HL-60/S4 treated with retinoic acid at 250 ng/mL for 4 days and 3 days (cell line): Measurements from ENCODE around the gene RALGAPA2.

Experiments used
- in situ Hi-C: fragments of 300-500 bp; cut with MboI; formaldehyde crosslinking; loops from 2 replicates; pipeline ENCODE4 v1.7.0; 2022; ENCODE audit warnings: low sequenced_read_pairs

Gene RALGAPA2

DNA sequence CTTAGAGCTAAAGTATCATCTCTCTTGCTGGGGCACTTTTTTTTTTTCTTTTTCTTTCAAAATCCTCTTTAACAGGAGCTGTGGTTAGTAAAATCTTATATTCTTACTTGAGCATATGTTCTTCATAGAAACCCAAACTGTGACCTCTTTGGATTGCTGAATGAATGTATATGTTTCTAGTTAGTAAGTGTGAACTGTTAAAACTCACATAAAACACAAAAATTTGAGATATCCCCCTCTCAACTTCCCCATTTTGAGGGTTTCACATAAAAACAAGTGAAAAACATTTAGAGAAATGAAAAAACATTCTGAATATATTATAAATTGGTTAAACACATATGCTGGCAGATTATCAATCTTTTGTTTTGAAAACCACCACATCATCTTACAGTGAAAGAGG is 266.4 kb downstream of the RALGAPA2 start:
- in situ Hi-C loops: no loop called here

DNA sequence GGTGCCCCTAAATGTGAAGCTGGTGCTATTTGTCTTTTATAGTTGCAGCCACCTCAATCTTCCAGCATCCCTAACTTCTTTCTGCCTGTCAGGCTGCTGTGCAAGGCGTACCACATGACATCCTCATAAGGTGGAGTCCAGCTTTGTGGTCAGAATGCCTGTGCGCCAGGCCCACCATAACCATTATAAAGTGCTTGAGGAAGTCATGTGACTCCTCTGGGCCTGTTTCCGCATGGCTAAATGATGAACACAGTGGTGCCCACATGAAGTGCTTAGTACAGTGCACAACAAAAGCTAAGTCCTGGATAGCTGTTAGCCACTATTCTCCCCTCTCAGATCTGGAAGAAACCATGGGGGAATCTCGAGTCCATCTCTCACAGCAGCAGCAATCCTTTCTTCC is 268.9 kb downstream of the RALGAPA2 start:
- in situ Hi-C loops: no loop called here

DNA sequence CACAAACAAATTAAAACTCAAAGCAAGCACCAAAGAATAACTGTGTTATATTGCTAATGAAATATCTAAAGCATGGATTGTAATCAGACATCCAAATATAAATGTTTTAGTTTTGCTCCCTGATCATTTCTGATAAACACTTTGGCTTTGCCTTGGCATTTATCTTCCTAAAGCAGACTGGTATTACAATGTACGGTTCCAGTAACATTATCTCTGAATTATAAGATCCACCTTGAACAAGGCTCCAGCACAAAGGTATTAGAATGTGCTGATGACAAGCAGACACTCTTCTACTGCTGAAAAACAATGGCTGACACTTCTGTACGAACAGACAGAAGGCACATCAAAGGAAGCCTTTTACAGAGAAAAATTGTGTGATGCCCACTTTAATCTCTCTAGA is 270.0 kb downstream of the RALGAPA2 start:
- in situ Hi-C loops: no loop called here

DNA sequence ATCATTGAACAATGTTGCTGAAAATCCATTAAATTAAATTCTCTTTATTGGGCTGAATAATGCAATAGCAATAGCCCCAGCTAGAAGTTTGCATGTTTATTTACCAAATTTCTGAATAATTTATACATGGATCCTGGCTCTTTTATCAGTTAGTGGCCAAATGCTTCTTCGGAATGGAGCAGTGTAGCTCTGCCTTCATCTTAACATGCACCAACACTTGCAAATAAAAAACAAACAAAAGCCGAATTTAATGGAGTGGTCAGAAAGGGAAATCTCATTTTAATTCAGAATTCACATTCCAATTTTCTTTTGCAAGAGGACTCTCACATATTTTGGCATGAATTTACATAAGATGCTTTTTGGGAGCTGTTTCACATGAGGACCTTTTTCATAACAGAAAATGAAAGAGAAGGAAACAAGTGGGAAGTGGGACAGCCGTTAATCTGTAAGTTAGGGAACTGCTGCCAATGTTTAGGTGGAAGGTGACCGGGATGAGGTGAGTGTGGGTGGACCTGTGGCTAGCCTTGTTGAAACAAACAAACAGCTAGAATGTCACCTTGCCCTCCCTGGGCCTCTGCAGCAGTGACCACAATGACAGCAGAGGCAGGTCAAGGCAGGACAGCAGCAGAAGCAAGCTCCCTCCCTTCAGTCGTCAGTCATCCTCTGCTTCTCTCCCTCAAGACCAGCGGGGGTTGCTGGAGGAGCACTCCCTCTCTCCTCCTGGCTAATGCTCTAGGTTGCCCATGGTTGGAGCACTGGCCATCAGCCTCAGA is 271.4 kb downstream of the RALGAPA2 start:
- in situ Hi-C loops: no loop called here

- in situ Hi-C loops: no loop called here
These were observed 272.0 kb downstream of the RALGAPA2 start for GRCh38 chr20:20440481-20440880.

DNA sequence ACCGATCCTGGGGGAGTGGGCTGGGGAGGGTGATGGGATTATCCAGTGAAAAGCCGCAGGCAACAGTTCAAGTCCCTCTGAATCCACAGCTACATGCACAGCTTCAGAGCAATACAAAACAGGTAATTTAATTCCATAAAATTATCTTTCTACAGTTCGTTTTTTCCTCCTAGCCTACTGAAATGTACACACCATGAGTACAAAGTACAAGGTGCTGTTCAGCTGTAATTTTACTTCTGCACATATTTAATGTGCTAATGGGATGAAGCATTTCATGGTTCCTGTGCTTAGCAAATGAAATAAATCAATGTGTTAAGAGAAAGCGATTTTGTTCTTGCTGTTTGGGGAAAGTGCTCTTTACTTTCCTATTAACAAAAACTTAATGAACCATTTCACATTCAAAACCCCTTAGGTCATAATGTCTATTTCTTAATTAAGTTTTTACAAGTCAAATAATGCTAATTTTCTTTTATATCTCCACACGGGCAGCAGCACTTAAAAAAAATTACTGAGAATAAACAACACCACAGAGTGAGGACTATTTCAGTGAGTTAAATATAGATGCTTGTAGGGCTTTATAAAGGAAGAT is 272.7 kb downstream of the RALGAPA2 start:
- in situ Hi-C loops: no loop called here

- in situ Hi-C loops: no loop called here
These were observed 275.1 kb downstream of the RALGAPA2 start for GRCh38 chr20:20437314-20437713.

DNA sequence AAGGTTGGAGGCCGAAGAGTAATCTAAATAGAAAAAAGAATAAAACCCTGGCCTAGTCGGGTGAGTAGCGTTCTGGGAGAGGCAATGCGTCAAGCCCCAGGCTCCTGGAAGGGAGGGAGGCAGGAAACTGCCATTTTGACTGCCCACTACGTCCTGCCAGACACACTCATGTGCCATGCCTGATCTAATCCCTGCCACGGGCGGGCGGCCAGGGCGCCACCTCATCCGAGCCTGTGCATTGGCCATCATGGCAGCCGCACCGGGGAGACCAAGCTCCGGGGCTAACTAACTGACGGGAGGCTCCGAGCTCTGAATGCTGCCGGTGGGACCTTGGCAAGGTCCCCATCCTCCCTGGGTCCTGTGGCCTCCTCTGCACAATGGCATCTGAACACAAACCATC is 275.8 kb downstream of the RALGAPA2 start:
- in situ Hi-C loops: no loop called here

DNA sequence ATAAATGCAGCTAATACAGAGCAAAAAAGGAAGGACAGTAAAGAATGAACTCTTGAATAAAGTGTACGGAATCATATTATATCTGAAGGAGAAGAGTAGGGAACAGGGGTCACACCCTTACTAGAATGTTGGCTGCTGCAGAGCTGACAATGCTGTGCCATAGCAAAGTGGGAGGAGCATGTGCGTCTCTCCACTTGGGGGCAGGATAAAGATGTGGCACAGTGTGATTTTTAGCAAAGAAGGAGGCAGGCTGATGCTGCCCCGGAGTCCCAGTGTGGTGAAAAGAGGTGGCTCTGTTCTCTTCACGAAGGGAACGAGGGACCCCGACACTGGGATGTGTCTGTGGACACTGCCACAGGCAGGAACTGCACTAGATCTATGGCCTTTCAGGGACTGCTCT is 277.0 kb downstream of the RALGAPA2 start:
- in situ Hi-C loops: no loop called here

GRCh38 chr20:20432618-20433286 is 279.7 kb downstream of the RALGAPA2 start:
- in situ Hi-C loops: no loop called here

GRCh38 chr20:20430066-20430465 is 282.4 kb downstream of the RALGAPA2 start:
- in situ Hi-C loops: no loop called here

GRCh38 chr20:20428067-20428466 is 284.4 kb downstream of the RALGAPA2 start:
- in situ Hi-C loops: no loop called here

GRCh38 chr20:20427227-20427864 is 285.1 kb downstream of the RALGAPA2 start:
- in situ Hi-C loops: no loop called here

DNA sequence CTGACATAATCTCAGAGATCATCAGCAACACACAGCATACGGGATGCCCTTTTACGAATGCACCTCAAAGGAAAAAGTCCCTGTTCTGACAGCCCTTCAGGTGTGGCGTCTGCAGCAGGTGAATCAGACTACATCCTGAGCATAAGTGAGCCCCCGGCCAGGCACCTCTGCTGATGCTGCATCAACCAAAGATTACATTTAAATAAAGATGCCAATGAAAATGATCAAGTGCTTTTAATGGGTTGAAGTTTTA is 285.9 kb downstream of the RALGAPA2 start:
- in situ Hi-C loops: no loop called here

DNA sequence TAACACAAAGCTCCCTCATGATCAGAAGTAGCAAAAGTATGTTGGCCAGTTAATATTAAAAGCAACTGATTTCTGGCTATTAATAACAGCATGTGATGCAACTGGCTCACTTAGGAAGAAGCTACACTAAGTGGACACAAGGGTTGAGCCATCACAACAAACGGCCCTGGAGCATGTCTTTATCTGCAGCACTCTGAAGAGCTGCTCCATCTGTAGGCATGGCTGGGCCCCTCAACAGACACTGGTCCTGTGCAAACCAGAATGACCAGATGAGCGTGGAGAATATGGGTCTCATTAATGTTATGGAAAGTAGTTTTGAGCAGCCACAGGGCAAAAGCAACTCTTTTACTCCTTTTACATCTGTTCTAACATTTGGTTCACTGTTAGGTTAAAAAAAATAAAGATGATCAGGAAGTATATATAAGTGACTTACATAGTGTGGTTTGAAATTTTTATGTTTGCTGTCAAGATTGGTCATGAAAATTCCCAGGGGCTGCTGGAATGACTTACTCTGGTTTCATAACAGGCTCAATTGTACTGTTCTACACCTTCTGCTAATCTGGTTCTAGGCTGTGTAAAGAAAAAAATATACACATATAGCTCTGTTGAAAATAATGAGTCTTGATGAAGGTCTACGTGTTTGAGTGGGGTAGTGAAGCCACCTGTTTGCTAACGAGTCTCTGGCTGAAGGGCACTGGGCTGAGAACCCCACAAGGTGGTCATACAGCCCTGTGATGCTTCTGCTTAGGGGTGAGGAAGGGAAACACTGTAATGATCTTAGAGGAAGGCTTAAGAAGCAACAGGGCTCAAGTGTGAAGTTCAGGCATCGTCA is 286.4 kb downstream of the RALGAPA2 start:
- in situ Hi-C loops: no loop called here

DNA sequence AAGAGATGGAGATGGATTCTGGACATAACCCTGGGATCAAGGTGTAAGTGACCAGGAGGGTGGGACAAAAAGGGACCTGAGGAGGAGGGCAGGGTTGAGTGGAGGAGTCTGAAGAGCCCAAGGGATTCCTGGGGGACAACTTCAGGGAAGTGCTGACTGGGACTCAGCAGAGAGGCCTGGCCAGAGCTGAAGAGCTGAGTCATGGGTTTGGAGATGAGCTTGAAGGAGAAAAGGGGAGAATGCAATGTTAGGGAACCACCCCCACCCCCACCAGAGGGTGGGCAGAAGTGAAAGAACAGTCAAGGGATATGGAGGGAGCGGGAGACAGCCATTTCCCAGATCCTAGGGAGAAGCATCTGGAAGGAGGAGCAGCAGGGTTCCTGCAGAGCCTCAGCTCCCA is 289.3 kb downstream of the RALGAPA2 start:
- in situ Hi-C loops: no loop called here

GRCh38 chr20:20417876-20418676 is 294.4 kb downstream of the RALGAPA2 start:
- in situ Hi-C loops: no loop called here

- in situ Hi-C loops: no loop called here
These were observed 297.1 kb downstream of the RALGAPA2 start for GRCh38 chr20:20415321-20415720.

DNA sequence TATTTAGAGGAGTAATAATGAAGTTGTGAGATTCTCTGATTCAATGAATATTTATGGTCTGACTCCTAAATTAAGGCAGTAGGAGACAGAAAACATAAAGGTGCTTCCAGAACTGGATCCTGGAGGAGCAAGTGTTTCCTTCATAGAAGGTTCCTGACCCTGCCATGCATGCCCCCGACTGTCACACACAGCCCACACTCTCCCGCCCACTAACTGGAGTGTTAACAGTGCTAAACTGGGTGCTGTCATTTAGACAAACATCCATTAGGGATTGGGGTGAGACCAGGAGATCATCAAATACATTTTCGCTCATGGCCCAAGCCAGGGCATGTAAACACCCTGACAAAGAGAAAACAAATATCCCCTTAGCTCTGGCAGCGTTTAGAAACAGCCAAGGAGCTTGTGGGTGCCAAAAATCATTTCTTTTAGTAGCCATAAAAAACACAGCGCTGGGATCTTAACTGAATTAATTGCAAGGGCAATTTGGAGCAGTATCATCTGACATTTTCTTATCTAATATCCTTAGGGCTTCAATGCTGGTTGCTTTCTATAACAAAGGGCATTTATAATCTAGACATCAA is 297.7 kb downstream of the RALGAPA2 start:
- in situ Hi-C loops: no loop called here

DNA sequence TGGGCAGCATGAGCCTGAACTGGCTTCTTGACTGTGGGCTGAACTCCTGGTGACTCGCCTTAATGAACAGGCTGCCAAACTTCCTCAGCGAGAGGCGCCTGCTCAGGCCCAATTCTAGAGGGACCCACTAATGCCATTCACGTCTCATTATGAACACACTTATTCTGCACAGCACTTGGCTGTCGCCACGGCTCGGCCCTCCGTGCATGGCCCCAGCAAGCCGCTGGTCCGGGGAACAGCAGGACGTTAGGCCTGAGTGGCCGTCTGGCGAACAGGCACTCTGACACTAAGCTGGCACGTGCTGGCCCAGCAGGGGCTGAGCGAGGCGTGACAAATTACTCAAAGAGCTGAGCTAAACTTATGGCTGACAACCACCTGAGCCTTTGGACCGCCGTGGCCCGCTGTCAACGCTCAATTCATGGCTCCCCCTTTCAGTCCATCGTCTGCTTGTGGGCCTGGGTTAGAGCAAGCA is 298.6 kb downstream of the RALGAPA2 start:
- in situ Hi-C loops: no loop called here
